PC-3 (cell line): ENCODE results near the gene NPC1. TPM values are rescaled to one million over a fixed set of nuclear protein-coding genes. Genes with fewer than 3 reads are reported as not detected.

Source experiments
- ATAC-seq: fragments of 200-7000 bp; cut with Tn5 transposase; 2 replicates; pipeline ENCODE4 v1.9.1; 2020; ENCODE audit warnings: mild to moderate bottlenecking, moderate library complexity
- BruUV-seq: library from RNA; stranded (reverse); fragments of 400-500 nt; replicated peaks from 2 replicates; lab custom pipeline; 2021; lab: Mats Ljungman, UMichigan
- CTCF ChIA-PET: fragments of 300-600 bp; sonication (Branson Sonifier 250); formaldehyde crosslinking; loops from one replicate; lab custom pipeline; 2022; ENCODE audit warnings: antibody characterized with exemption; lab: Charles Lee
- POLR2A ChIA-PET: fragments of 300-600 bp; sonication (Branson Sonifier 250); formaldehyde crosslinking; loops from one replicate; lab custom pipeline; 2022; ENCODE audit warnings: antibody characterized with exemption; ENCODE audit not compliant: unreplicated experiment; lab: Charles Lee
- DNase-seq: peaks from one replicate; pipeline ENCODE4 v3.0.0-alpha.2; 2015
- H2AFZ ChIP-seq: fragments of 300-600 bp; sonication (generic); 2 replicates; pipeline ENCODE4 v1.6.0; 2016; ENCODE audit warnings: antibody characterized with exemption, low read length
- H3F3A ChIP-seq: fragments of 300-600 bp; sonication (generic); one replicate; pipeline ENCODE4 v1.6.0; 2017; ENCODE audit warnings: antibody characterized with exemption, low read length, control low read depth, mild to moderate bottlenecking; ENCODE audit not compliant: unreplicated experiment
- H3K27ac ChIP-seq: fragments of 300-600 bp; sonication (generic); 2 replicates; pipeline ENCODE4 v1.5.1; 2016; ENCODE audit warnings: mild to moderate bottlenecking, low read length
- H3K27me3 ChIP-seq: fragments of 300-600 bp; sonication (generic); 2 replicates; pipeline ENCODE4 v1.6.1; 2016; ENCODE audit warnings: low read length, mixed read lengths
- H3K36me3 ChIP-seq: fragments of 300-600 bp; sonication (generic); 2 replicates; pipeline ENCODE4 v1.6.1; 2016; ENCODE audit warnings: low read depth, mixed run types, low read length, mixed read lengths
- H3K4me1 ChIP-seq: fragments of 300-600 bp; sonication (generic); 2 replicates; pipeline ENCODE4 v1.5.1; 2016; ENCODE audit warnings: low read length; ENCODE audit not compliant: insufficient read depth
- H3K4me2 ChIP-seq: fragments of 300-600 bp; sonication (generic); 2 replicates; pipeline ENCODE4 v1.6.0; 2016; ENCODE audit warnings: low read length
- H3K4me3 ChIP-seq: fragments of 300-600 bp; sonication (generic); 2 replicates; pipeline ENCODE4 v1.5.1; 2016; ENCODE audit warnings: mild to moderate bottlenecking, low read length, mixed read lengths
- H3K79me2 ChIP-seq: fragments of 300-600 bp; sonication (generic); 2 replicates; pipeline ENCODE4 v1.6.1; 2017; ENCODE audit warnings: low read length, mixed read lengths
- H3K9ac ChIP-seq: fragments of 300-600 bp; sonication (generic); 2 replicates; pipeline ENCODE4 v1.6.0; 2016; ENCODE audit warnings: mild to moderate bottlenecking, low read length
- H3K9me2 ChIP-seq: fragments of 300-600 bp; sonication (generic); replicated peaks from 2 replicates; pipeline ENCODE4 v1.6.1; 2016; ENCODE audit warnings: mixed run types, low read length, mixed read lengths
- H3K9me3 ChIP-seq: fragments of 300-600 bp; sonication (generic); 2 replicates; pipeline ENCODE4 v1.6.1; 2016; ENCODE audit warnings: low read length, mixed read lengths
- H4K20me1 ChIP-seq: fragments of 300-600 bp; sonication (generic); 2 replicates; pipeline ENCODE4 v1.6.1; 2016; ENCODE audit warnings: low read length, mixed read lengths
- CTCF ChIP-seq: fragments of 300-600 bp; sonication (generic); conservative IDR thresholded peaks from 2 replicates; pipeline ENCODE4 v1.5.1; 2017; ENCODE audit warnings: antibody characterized with exemption, low read depth, mild to moderate bottlenecking, low read length
- EZH2 ChIP-seq: fragments of 300-600 bp; sonication (generic); IDR thresholded peaks from one replicate; pipeline ENCODE4 v1.6.1; 2017; ENCODE audit warnings: antibody characterized with exemption, mild to moderate bottlenecking, low read length; ENCODE audit not compliant: unreplicated experiment
- EZH2phosphoT487 ChIP-seq: fragments of 300-600 bp; sonication (generic); IDR thresholded peaks from 2 replicates; pipeline ENCODE4 v1.6.1; 2018; ENCODE audit warnings: mild to moderate bottlenecking, antibody characterized with exemption, low read length, borderline replicate concordance
- intact Hi-C: fragments of 100-400 bp; cut with micrococcal nuclease; formaldehyde crosslinking; loops from 2 replicates; pipeline ENCODE4 v1.9.0; 2023
- total RNA-seq: library from RNA; depleted of rRNA; stranded (reverse); fragments of >200 nt; gene quantifications from 2 replicates; pipeline ENCODE4 v1.2.3, GENCODE V29; 2014

Gene NPC1
- total RNA-seq, 1 experiment from 2014 or later = 85.5 TPM

DNA sequence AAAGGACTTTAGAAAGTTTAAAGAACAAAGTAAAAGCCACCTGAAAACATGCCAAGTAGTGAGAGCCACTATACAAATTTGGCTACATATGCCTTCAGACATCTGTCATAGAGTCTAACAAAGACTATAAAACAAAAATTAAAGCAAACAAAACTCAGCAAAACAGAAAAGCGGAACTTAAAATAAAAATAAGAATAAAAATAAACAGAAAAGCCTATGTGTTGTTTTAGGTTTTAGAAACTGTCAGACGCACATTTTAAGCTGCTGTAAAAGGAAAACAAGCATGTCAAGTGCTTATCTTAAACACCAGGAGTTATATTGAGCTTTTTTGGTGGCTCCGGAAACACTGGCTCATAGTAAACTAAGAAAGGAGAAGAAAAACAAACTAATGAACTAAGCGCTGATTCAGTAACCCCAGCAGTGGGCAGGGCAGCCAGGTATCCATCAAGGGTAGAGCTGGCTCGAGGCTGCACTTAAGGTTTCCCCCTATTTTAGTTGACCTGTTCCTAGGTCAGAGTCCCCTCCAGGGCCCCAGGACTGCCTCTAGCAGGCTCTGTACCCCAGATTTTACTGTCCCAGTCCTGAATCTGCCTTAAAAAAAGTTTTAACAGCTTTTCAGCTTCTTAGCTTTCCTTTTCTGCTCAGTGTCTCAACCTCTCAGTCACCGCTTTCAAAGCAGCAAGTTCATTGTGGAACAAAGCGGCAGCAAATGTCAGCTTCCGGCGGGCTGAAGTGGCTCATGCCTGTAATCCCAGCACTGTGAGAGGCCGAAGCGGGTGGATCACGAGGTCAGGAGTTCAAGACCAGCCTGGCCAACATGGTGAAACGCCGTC is 98.4 kb downstream of the NPC1 start:
- H3F3A ChIP-seq = peaks cover 12% of the 10 kb centered on the region
- POLR2A ChIA-PET = interaction anchor here (0.6 to 0.7 kb wide), 4 partner anchors 9 to 208 kb away, joined by 3 to 7 read pairs (median 4); partner anchors contain the start of gene RIOK3
- peak overlapping the region; percentile 66 for H3K4me3 ChIP-seq
- H3K79me2 ChIP-seq = no peaks in the 10 kb centered on the region
- ATAC-seq (peak; percentile 92), DNase-seq (peak; percentile 76)
- H3K36me3 ChIP-seq = 0 out of 2 replicates have a peak, but pooled peaks cover 4% of the 10 kb centered on the region
- H3K4me1 ChIP-seq = peaks cover 19% of the 10 kb centered on the region
- H3K4me2 ChIP-seq = peak overlapping the region; percentile 85
- TF ChIP-seq CTCF = no peak
- TF ChIP-seq EZH2 = no peak
- TF ChIP-seq EZH2phosphoT487 = no peak
- no peaks in the 10 kb centered on the region for H3K9me3 ChIP-seq
- no peaks in the 10 kb centered on the region for H4K20me1 ChIP-seq
- CTCF ChIA-PET = interaction anchor here (0.9 to 1.3 kb wide), 3 partner anchors 11 to 134 kb away, joined by 3 to 7 read pairs (median 5); partner anchors contain the start of gene RMC1
- H3K27ac ChIP-seq = peak overlapping the region; percentile 83
- intact Hi-C loops = loop anchor here (2.0 kb wide), 1 partner anchor 33 kb away; no protein-coding TSS in a partner anchor
- TSS peak; percentile 58 for BruUV-seq
- H3K9me2 ChIP-seq = no peaks in the 10 kb centered on the region
- H3K9ac ChIP-seq = peak overlapping the region; percentile 47
- H3K27me3 ChIP-seq = no peaks in the 10 kb centered on the region
- H2AFZ ChIP-seq = peak overlapping the region; percentile 94

DNA sequence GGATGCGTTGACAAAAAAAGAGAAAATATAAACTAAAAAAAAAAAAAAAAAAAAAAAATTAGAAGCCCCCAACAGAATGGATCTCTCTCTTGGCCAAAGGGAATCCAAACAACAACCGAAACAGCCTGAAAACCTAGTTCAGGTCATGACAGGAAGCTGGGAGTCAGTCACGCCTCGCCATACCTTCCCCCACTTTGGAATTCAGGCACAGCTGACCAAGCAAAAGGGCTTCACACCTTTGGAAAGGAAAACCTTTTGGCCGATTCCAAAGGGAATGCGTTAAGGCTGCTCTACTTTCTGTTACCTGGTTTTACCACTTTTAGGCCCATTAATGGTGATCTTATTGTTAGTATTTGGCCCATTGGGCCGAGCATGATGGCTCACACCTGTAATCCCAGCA is 100.9 kb downstream of the NPC1 start:
- DNase-seq (no peak), ATAC-seq (no peak)
- intact Hi-C loops = no loop called here
- CTCF ChIA-PET = no interaction called here
- H3K4me3 ChIP-seq = no peak overlapping the region
- H3K27me3 ChIP-seq = no peaks in the 10 kb centered on the region
- no peaks in the 10 kb centered on the region for H4K20me1 ChIP-seq
- H3K9me3 ChIP-seq = no peaks in the 10 kb centered on the region
- POLR2A ChIA-PET = interaction anchor here (0.6 kb wide), 1 partner anchor 483 kb away, joined by 37 read pairs; no protein-coding TSS in a partner anchor
- no TSS peak for BruUV-seq
- H3F3A ChIP-seq = peaks cover 12% of the 10 kb centered on the region
- no peak overlapping the region for H3K9ac ChIP-seq
- peaks cover 19% of the 10 kb centered on the region for H3K4me1 ChIP-seq
- H3K9me2 ChIP-seq = no peaks in the 10 kb centered on the region
- no peak for TF ChIP-seq CTCF
- no peak for TF ChIP-seq EZH2phosphoT487
- TF ChIP-seq EZH2 = no peak
- no peak overlapping the region for H3K27ac ChIP-seq
- peaks cover 21% of the 10 kb centered on the region for H3K36me3 ChIP-seq
- no peaks in the 10 kb centered on the region for H3K79me2 ChIP-seq
- no peak overlapping the region for H3K4me2 ChIP-seq
- H2AFZ ChIP-seq = no peak overlapping the region
